Left hindlimb (tissue), 1 donor: ENCODE measurements around the gene INPP5A.

Source experiments
- DNase-seq: peaks from one replicate; pipeline ENCODE4 v3.0.0-alpha.2; 2018

The INPP5A gene

GRCh38 chr10:132650611-132651250, 113.1 kb downstream of the INPP5A start:
- DNase-seq, result peak; percentile 25

GRCh38 chr10:132651511-132652029, 114.0 kb downstream of the INPP5A start:
- peak; percentile 12 for DNase-seq

GRCh38 chr10:132652446-132652845, 114.9 kb downstream of the INPP5A start:
- no peak for DNase-seq

DNA sequence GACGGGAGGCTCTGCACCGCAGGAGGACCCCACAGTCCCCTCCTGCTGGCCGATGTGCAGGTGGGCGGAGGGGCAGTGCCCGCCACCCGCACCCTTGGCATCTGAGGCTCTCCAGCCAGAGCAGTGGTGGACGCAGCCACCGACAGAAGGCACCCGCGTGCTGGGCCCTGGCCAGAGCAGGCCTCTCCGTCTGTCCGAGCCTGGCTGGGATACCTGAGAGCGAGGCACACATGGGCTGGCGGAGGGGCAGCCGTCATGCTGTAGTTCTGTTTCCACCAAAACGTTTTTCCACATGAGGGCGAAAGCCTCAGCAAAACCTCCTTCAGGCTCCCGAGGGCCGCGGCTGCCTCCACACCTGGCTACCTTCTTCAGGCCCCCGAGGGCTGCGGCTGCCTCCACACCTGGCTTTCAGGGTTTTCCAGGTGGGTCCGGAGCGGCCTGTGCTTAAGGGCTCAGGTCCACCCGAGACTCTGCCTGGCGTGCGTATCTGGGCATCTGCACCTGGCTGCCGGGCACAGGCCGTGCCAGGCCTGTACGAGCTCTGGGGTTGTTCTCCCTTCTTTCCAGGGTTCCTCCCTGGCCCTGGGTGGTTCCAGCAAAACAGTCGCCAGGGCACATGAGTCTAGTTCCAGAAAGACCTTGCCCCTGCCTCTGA, 115.5 kb downstream of the INPP5A start:
- peak; percentile 24 for DNase-seq

GRCh38 chr10:132653721-132654120, 116.1 kb downstream of the INPP5A start:
- DNase-seq, result no peak

DNA sequence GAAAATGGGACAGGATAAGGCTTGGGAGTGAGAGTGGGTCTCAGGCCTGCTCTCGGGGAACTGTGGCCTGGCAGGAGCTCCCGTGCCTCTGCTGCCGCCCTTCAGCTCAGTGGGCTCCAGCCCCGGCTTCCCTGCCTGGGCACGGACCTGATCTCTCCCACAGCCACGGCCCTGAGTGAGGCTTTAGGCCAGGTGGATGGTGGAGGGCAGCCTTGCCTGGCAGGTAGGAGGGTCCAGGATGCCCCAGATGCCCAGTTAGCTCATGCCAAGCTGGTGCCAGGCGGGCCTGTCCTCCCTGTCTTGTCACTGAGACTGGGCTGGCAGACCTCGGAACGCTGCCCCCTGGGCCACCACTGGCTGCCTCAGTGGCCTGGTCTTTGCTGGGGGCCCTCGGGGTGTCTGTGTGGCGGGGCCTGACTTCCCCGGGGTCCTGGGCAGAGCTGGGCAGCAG, 116.6 kb downstream of the INPP5A start:
- peak; percentile 34 for DNase-seq

- peak; percentile 78 for DNase-seq
Measured at GRCh38 chr10:132654708-132655661, 117.4 kb downstream of the INPP5A start.

DNA sequence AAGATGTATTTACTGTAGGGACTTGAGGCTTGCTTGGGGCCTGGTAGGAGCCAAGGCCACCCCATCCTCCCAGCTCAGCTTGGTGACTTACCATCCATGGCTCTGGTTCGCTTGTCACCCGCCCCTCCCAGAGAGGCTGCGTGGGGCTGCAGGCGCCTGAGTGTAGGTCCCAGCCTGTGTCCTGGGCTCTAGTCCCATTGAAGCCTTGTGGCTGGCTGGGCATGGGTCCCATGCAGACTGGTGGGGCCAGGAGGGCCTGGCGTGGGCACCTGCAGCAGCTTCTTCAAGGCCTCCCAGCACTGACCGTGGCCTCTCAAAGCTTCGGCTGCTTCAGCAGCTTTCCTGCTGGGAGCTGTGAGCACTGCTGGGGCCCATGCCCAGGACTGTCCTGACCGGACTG, 118.1 kb downstream of the INPP5A start:
- DNase-seq, result no peak

- DNase-seq, result no peak
Measured at GRCh38 chr10:132656283-132657126, 118.9 kb downstream of the INPP5A start.

GRCh38 chr10:132657127-132657706, 119.6 kb downstream of the INPP5A start:
- DNase-seq, result no peak

DNA sequence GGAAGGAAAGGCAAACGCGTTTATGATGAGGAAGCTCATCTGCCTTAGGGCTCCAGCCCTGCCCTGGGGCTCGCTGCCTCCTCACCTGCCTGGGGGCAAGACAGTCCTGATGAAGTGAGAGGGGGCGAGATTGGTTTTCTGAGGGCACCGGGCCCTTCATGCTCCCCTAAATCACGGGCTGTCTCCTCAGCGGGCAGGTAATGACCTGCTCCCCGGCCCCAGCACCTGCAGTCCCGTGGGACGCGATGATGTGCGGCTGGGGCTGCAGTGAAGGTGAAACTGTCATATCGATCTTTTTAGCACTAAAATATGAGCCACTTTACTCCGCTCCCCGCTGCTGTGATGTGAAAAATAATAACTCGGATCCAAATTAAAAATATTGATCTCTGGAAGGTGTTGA, 120.2 kb downstream of the INPP5A start:
- DNase-seq, result no peak

- no peak for DNase-seq
Measured at GRCh38 chr10:132658546-132659205, 121.1 kb downstream of the INPP5A start.

DNA sequence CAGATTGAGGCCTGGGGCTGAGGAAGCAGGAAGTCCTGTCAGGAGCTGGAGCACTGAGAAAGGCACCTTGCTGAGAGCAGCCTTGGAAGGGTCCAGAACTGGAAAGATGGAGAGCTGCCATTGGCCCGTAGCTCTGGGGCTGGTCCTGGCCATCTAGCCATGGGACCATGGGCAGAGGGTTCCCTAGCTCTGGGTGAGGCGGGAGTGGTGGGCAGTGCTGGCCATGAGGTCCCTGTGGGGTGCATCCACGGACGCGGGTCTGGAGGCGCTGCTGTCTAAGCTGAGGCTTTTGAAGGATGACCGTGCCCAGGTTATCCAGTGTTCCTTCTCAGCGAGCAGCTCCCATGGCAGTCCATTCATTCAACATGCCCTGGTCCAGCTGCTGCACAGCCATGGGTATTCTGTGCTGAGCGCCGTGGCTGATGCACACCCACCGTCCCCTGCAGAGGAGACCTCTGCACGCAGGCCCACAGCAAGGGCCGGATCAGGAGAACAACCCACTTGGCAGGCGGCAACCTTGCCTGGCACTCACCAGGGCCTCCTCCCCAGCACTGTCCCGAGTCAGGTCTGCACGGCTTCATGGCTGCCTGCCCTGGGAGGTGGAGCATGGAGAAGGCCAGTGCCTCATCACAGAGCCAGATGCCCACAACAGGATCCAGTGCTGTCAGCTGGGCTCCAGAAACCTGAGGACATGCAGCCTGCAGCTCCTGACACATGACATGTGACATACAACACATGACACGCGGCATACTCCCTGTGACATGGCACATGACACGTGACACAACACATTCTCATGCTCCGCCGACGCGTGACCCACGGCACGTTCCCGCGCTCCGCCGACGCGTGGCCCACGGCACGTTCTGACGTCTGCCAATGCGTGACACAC, 121.9 kb downstream of the INPP5A start:
- no peak for DNase-seq

GRCh38 chr10:132660385-132660784, 122.8 kb downstream of the INPP5A start:
- no peak for DNase-seq

DNA sequence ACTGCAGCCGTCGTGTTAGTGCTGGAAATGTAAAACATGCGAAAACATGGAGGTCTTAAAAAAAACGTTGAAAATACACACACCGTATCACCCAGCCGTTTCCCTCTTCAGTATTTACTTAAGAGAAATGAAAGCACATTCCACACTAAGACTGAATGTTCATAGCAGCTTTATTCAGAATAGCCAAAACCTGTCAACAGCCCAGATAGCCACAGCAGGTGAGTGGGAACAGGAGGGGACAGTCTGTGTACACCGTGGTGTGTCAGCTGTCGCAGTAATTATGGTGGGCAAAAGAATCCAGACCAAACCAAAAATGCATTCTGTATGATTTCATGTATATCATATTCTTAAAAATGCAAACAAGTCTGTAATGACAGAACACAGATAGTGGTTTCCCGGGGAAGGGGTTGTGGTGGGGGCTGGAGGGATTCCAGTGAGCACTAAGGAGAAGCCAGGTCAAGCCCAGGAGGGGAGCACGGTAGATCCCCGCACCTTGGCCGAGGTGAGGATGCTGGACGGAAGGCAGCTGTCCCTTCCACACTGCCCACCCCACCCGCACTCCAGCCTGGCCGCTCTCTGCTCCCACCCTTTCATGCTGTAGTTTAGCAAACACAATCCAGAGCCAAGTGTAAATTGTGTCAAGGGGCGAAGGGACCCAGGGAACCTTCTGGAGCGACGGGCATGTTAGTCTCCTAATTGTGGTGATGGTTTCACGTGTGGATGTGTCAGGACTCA, 124.8 kb downstream of the INPP5A start:
- DNase-seq, result no peak

GRCh38 chr10:132663666-132664365, 126.2 kb downstream of the INPP5A start:
- DNase-seq, result no peak

DNA sequence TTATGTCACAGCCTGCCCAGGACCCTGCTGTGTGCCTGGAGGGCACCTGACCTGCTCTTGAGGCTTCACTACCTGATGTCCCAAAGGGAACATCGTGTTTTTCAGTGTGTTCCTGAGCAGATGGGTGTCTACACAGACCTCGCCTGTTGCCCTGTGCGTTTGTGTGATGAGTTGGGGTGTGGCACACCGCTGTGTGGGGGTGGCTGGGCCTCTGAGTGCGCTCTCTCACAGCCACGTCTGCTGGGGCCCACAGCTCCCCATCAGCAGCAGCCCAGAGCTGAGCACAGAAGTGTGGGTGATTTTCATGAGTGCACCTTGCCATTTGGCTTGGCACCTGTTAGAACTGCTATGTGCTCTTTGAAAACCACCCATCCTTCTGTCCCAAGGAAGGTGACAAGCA, 126.8 kb downstream of the INPP5A start:
- DNase-seq, result no peak

DNA sequence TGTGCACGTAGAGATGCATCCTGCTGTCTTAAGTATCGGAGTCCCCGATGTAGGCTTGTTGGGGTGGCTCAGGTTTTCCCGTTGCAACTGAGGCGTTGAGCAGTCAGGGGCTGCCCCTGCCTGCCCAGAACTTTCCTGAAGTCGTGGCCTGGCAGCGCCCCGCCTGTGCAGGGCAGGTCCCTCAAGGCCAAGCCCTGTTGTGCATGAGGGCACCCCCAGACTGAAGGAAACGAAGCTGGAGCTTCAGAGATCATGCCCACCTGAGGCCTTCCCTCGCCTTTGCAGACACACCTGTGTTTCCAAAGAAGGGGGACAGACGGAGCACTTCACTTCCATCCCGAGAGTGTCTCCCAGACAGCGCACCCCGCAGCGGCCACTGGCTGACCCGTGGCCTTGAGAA, 127.3 kb downstream of the INPP5A start:
- DNase-seq, result no peak
